K562 (cell line): ENCODE data around the gene FMN1. TPM values are rescaled to one million over a fixed set of nuclear protein-coding genes. Genes with fewer than 3 reads are reported as not detected.

Experiments used
- ATAC-seq: fragments of 200-7000 bp; cut with Tn5 transposase; 3 replicates; pipeline ENCODE4 v1.9.1; 2020; ENCODE audit warnings: moderate library complexity
- BruUV-seq: library from RNA; stranded (reverse); fragments of 400-500 nt; replicated peaks from 2 replicates; lab custom pipeline; 2021; lab: Mats Ljungman, UMichigan
- CTCF ChIA-PET: fragments of 300-600 bp; formaldehyde crosslinking; extraction: SDS; loops from one replicate; lab custom pipeline; 2021; ENCODE audit warnings: low intra/inter-chr PET ratio; lab: Yijun Ruan, JAX
- POLR2A ChIA-PET: fragments of 300-600, 350-650 bp; sonication (Branson Sonifier 250); formaldehyde crosslinking; extraction: SDS; loops from one replicate; lab custom pipeline; 2021; ENCODE audit warnings: antibody characterized with exemption, inconsistent platforms; lab: Yijun Ruan, JAX
- DNase-seq, 4 experiments: peaks; one replicate each; pipeline versions ENCODE4 v3.0.0 to v3.0.0-alpha.2; 2011 to 2018; ENCODE audit warnings: low spot score in 3 of 4, mixed read lengths in 3 of 4; ENCODE audit errors: extremely low read depth in 1 of 4
- FAIRE-seq: peaks from 2 replicates; lab custom pipeline; 2011; peaks lifted over from hg19 to GRCh38; lab: Jason Lieb, UNC
- H2AFZ ChIP-seq: 2 replicates; pipeline ENCODE4 v1.6.0; 2011; ENCODE audit warnings: low read depth, low read length, control low read depth, inconsistent platforms
- H3K27ac ChIP-seq: fragments of 200-600 bp; 3 replicates; pipeline ENCODE4 v1.8.0; 2011; ENCODE audit warnings: low read depth, mild to moderate bottlenecking, control low read depth, inconsistent platforms, low read length, moderate library complexity, mixed read lengths; ENCODE audit errors: extremely low read depth
- H3K27me3 ChIP-seq, 2 experiments: fragments of 300-600 bp in 1 of 2; 2 replicates in 1 of 2; 3 replicates in 1 of 2; pipeline versions ENCODE4 v1.6.0 to v1.8.0; 2011; ENCODE audit warnings: inconsistent platforms in 2 of 2, low read length in 2 of 2, mild to moderate bottlenecking in 1 of 2, mixed read lengths in 1 of 2, moderate library complexity in 1 of 2; ENCODE audit not compliant: control insufficient read depth in 2 of 2, insufficient read depth in 2 of 2
- H3K36me3 ChIP-seq: fragments of 300-600 bp; 3 replicates; pipeline ENCODE4 v1.8.0; 2011; ENCODE audit warnings: mild to moderate bottlenecking, low read length, inconsistent platforms; ENCODE audit not compliant: control insufficient read depth, insufficient read depth
- H3K4me1 ChIP-seq, 2 experiments: fragments of 200-600 bp in 1 of 2; replicated peaks in 1 of 2; 2 replicates in 1 of 2; 3 replicates in 1 of 2; pipeline versions ENCODE4 v1.5.1 to v1.8.0; 2011; ENCODE audit warnings: inconsistent platforms in 2 of 2, low read length in 2 of 2, mild to moderate bottlenecking in 1 of 2, mixed read lengths in 1 of 2, moderate library complexity in 1 of 2; ENCODE audit not compliant: control insufficient read depth in 2 of 2, insufficient read depth in 2 of 2
- H3K4me2 ChIP-seq: 2 replicates; pipeline ENCODE4 v1.6.1; 2011; ENCODE audit warnings: low read length, control low read depth, inconsistent platforms, mixed read lengths; ENCODE audit not compliant: insufficient read depth
- H3K4me3 ChIP-seq: fragments of 200-600 bp; sonication (generic), shearing (Covaris generic); 2 replicates; pipeline ENCODE4 v1.5.1; 2016; ENCODE audit warnings: control low read depth, inconsistent platforms
- H3K79me2 ChIP-seq: fragments of 200-600 bp; 3 replicates; pipeline ENCODE4 v1.8.0; 2011; ENCODE audit warnings: low read length, inconsistent platforms; ENCODE audit not compliant: control insufficient read depth, insufficient read depth
- H3K9ac ChIP-seq, 2 experiments: 2 replicates each; pipeline versions ENCODE4 v1.6.0 to v1.6.1; 2011; ENCODE audit warnings: low read depth in 2 of 2, low read length in 2 of 2, control low read depth in 1 of 2, inconsistent platforms in 1 of 2, mild to moderate bottlenecking in 1 of 2, mixed read lengths in 1 of 2; ENCODE audit not compliant: insufficient read depth in 1 of 2
- H3K9me1 ChIP-seq: one replicate; pipeline ENCODE4 v1.6.0; 2011; ENCODE audit warnings: inconsistent platforms, mild to moderate bottlenecking, low read length, moderate library complexity; ENCODE audit not compliant: control insufficient read depth, insufficient read depth
- H3K9me3 ChIP-seq: replicated peaks from 2 replicates; pipeline ENCODE4 v1.5.1; 2011; ENCODE audit warnings: low read depth, low read length, inconsistent platforms; ENCODE audit not compliant: control insufficient read depth, insufficient read depth
- H4K20me1 ChIP-seq: replicated peaks from 2 replicates; pipeline ENCODE4 v1.6.1; 2011; ENCODE audit warnings: low read length, inconsistent platforms, mixed read lengths; ENCODE audit not compliant: control insufficient read depth, insufficient read depth
- CCAR2 ChIP-seq: fragments of 200-400 bp; formaldehyde crosslinking; IDR thresholded peaks from 2 replicates; pipeline ENCODE4 v1.6.1; 2017; ENCODE audit warnings: mild to moderate bottlenecking, low read depth, low read length
- COPS2 ChIP-seq: fragments of 450-650 bp; conservative IDR thresholded peaks from 2 replicates; pipeline ENCODE4 v1.6.1; 2016; ENCODE audit warnings: mild to moderate bottlenecking, moderate library complexity
- DDX20 ChIP-seq: fragments of 450-650 bp; IDR thresholded peaks from 2 replicates; pipeline ENCODE4 v1.6.1; 2016; ENCODE audit warnings: missing genetic modification characterization, low read depth, mild to moderate bottlenecking, missing compliant biosample characterization, moderate library complexity
- HDAC1 ChIP-seq, 2 experiments: fragments of 450-650 bp; IDR thresholded peaks; 2 replicates each; pipeline ENCODE4 v1.6.1; 2016 to 2017; ENCODE audit warnings: inconsistent platforms in 1 of 2, mild to moderate bottlenecking in 1 of 2, moderate library complexity in 1 of 2
- HNRNPUL1 ChIP-seq: fragments of 200-400 bp; formaldehyde crosslinking; IDR thresholded peaks from 2 replicates; pipeline ENCODE4 v1.6.1; 2017; ENCODE audit warnings: low read length
- PCBP1 ChIP-seq: fragments of 200-400 bp; formaldehyde crosslinking; IDR thresholded peaks from 2 replicates; pipeline ENCODE4 v1.6.1; 2018; ENCODE audit warnings: mild to moderate bottlenecking, low read depth, low read length; ENCODE audit not compliant: poor library complexity, severe bottlenecking
- PTBP1 ChIP-seq: fragments of 200-400 bp; formaldehyde crosslinking; IDR thresholded peaks from 2 replicates; pipeline ENCODE4 v1.6.1; 2017; ENCODE audit warnings: low read depth, low read length
- RBM15 ChIP-seq: fragments of 200-400 bp; formaldehyde crosslinking; IDR thresholded peaks from 2 replicates; pipeline ENCODE4 v1.6.1; 2018; ENCODE audit warnings: mild to moderate bottlenecking, low read length, moderate library complexity; ENCODE audit not compliant: insufficient read depth
- SMC3 ChIP-seq: conservative IDR thresholded peaks from 2 replicates; pipeline ENCODE4 v1.6.1; 2011; ENCODE audit warnings: low read depth, low read length, improper control_type of control experiment; ENCODE audit not compliant: insufficient read depth
- TCF3 ChIP-seq: sonication (generic); formaldehyde crosslinking; IDR thresholded peaks from 2 replicates; pipeline ENCODE4 v1.4.0; 2020; ENCODE audit warnings: mild to moderate bottlenecking, missing genetic modification reagents
- ZNF175 ChIP-seq: fragments of 200-800 bp; sonication (Bioruptor generic); IDR thresholded peaks from 2 replicates; pipeline ENCODE4 v1.6.1; 2016; ENCODE audit warnings: low read depth, mild to moderate bottlenecking, missing genetic modification characterization, missing compliant biosample characterization
- ZNF589 ChIP-seq: fragments of 200-800 bp; sonication (Bioruptor generic); IDR thresholded peaks from 2 replicates; pipeline ENCODE4 v1.6.1; 2016; ENCODE audit warnings: low read depth, missing genetic modification characterization, missing compliant biosample characterization
- ZSCAN32 ChIP-seq: fragments of 450-650 bp; formaldehyde crosslinking; IDR thresholded peaks from 2 replicates; pipeline ENCODE4 v1.4.0; 2020; ENCODE audit warnings: mild to moderate bottlenecking, moderate library complexity
- WGBS: fragments of 100-300 bp; shearing (Covaris generic); methylation state at CpG from one replicate; pipeline ENCODE4 v1.1.6; 2016; ENCODE audit warnings: low coverage, mixed read lengths; ENCODE audit not compliant: insufficient coverage; ENCODE audit errors: missing lambda C conversion rate; 5-methylcytosine and 5-hydroxymethylcytosine counted together
- in situ Hi-C: fragments of 300-500 bp; cut with MboI; formaldehyde crosslinking; loops from 4 replicates; pipeline ENCODE4 v1.15.0; 2018; ENCODE audit warnings: inconsistent platforms, mixed read lengths
- intact Hi-C: fragments of 100-400 bp; cut with micrococcal nuclease; formaldehyde crosslinking; loops from 2 replicates; pipeline ENCODE4 v1.14.2; 2022
- polyA plus RNA-seq, 8 experiments: library from polyadenylated mRNA; depleted of rRNA in 4 of 8; stranded (reverse) in 5 of 8; unstranded in 3 of 8; fragments of >200 nt; fragmentation: Nextera tagmentation in 2 of 8; fragmentation: Illumina TruSeq in 1 of 8; extraction: Ambion mirVana in 2 of 8; extraction: Trizol in 1 of 8; gene quantifications; 2 replicates each; pipeline versions ENCODE4 v1.2.1 to v1.2.3, GENCODE V29; 2011 to 2014; ENCODE audit warnings: inconsistent platforms in 1 of 8, missing spikeins in 1 of 8
- total RNA-seq, 7 experiments: library from RNA; depleted of rRNA in 6 of 7; stranded (reverse); fragments of >200 nt in 6 of 7; fragmentation: Illumina TruSeq in 2 of 7; extraction: Trizol in 2 of 7; gene quantifications; 2 replicates each; pipeline versions ENCODE4 v1.2.1 to v1.2.3, GENCODE V29; 2011 to 2021; ENCODE audit warnings: low replicate concordance in 1 of 7

FMN1 gene
- total and polyA plus RNA-seq, 9 of the 15 experiments (the other 6 are each of a cell fraction or from before 2014, with no cell fraction given): 0.03 to 0.07 (median 0.04) TPM; not detected in 6

- FAIRE-seq: no peak
- Histone ChIP-seq H3K4me3 (no peak overlapping the region), H3K9me3 (no peaks in the 10 kb centered on the region), H3K79me2 (no peaks in the 10 kb centered on the region), H2AFZ (no peak overlapping the region), H3K4me1 (no peaks in the 10 kb centered on the region; a peak in 1 of 5 replicates), H3K9ac (no peak overlapping the region), H3K27ac (no peak overlapping the region)
- WGBS: 0% methylated on average over 1 of the region's 1 CpG
- no peak for ATAC-seq
- CTCF ChIA-PET: no interaction called here
- in situ Hi-C loops: no loop called here
- TF ChIP-seq COPS2 (no peak), PCBP1 (no peak), CCAR2 (no peak), ZNF175 (no peak), HNRNPUL1 (no peak), SMC3 (no peak), ZNF589 (CRISPR knock-in tag) (no peak), ZSCAN32 (CRISPR knock-in tag) (no peak), TCF3 (CRISPR knock-in tag) (no peak), HDAC1 (IDR thresholded peaks at IDR 0.05) (no peak), RBM15 (no peak), DDX20 (no peak), PTBP1 (no peak)
- TF ChIP-seq, all 486 proteins: peak for 0
- Histone ChIP-seq H3K9me1 (no peaks in the 10 kb centered on the region), H3K4me2 (no peak overlapping the region), H3K36me3 (no peaks in the 10 kb centered on the region), H4K20me1 (no peaks in the 10 kb centered on the region), H3K27me3 (peaks cover 0 to 11% of the 10 kb centered on the region in 2 experiments; a peak in 2 of 5 replicates)
- POLR2A ChIA-PET: no interaction called here
- intact Hi-C loops: no loop called here
- no TSS peak for BruUV-seq
- DNase-seq: no peak
Measured at GRCh38 chr15:33014586-33014985, 179.9 kb downstream of the FMN1 start.
